ENCODE data around the gene FBXO10. TPM values are rescaled to one million over a fixed set of nuclear protein-coding genes. Genes with fewer than 3 reads are reported as not detected.
"Not testable (repeated sequence)": the region's sequence is repeated elsewhere in the genome, so short reads cannot be mapped to it uniquely, and the experiment has no call there.

Gene FBXO10
- total RNA-seq, 1 experiment from 2014 or later: 14.0 TPM

DNA sequence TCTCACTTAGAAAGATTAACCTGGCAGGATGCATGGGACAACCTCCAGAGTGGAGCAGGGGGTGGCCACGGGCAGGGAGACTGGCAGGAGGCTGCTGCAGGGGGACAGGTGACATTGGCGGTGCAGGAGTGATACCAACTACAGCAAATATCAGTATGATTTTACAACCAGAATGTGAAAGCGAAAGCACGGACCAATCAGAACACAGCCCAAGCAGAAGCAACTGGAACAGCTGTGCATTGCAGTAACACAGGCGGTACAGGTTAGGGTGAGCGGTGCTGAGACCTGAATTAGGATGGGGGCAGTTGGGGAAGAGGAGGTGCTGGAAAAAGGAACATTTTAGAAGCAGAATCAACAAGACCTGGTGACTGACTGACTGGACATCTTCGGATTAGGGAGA, 61.2 kb downstream of the FBXO10 start (continued):
- TF ChIP-seq ZNF532 (CRISPR knock-in tag; IDR thresholded peaks at IDR 0.05; ENCODE audit: borderline replicate concordance) (no peak), E2F4 (CRISPR knock-in tag; IDR thresholded peaks at IDR 0.05; ENCODE audit: borderline replicate concordance, low read depth) (no peak), TEAD1 (CRISPR knock-in tag; IDR thresholded peaks at IDR 0.05) (no peak), NR3C1 (CRISPR knock-in tag; conservative IDR thresholded peaks at IDR 0.05; ENCODE audit: low read depth) (no peak), CBFB (CRISPR knock-in tag; IDR thresholded peaks at IDR 0.05; ENCODE audit: low read depth) (no peak), TCF7 (CRISPR knock-in tag; IDR thresholded peaks at IDR 0.05; ENCODE audit: low read depth) (no peak), MYBL2 (CRISPR knock-in tag; IDR thresholded peaks at IDR 0.05) (no peak), ZNF423 (CRISPR knock-in tag; IDR thresholded peaks at IDR 0.05) (no peak)
- TF ChIP-seq, protein P1, sequence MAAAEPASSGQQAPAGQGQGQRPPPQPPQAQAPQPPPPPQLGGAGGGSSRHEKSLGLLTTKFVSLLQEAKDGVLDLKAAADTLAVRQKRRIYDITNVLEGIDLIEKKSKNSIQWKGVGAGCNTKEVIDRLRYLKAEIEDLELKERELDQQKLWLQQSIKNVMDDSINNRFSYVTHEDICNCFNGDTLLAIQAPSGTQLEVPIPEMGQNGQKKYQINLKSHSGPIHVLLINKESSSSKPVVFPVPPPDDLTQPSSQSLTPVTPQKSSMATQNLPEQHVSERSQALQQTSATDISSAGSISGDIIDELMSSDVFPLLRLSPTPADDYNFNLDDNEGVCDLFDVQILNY (CRISPR knock-in tag; IDR thresholded peaks at IDR 0.05): no peak

GRCh38 chr9:37514415-37514814, 61.8 kb downstream of the FBXO10 start:
- CTCF ChIA-PET; H3K36me3 Mint-ChIP-seq; DNase-seq (ENCODE audit: low spot score); ATAC-seq; H3K4me1 Mint-ChIP-seq; H3K27ac Mint-ChIP-seq; H3K9me3 Mint-ChIP-seq; H3K4me3 Mint-ChIP-seq; POLR2A ChIA-PET; H3K27me3 Mint-ChIP-seq (ENCODE audit: low read depth): not testable (repeated sequence)

GRCh38 chr9:37512437-37512836, 63.7 kb downstream of the FBXO10 start:
- Mint-ChIP-seq H3K27me3 (ENCODE audit: low read depth) (no peaks in the 10 kb centered on the region; the same call in 1 of the 2 replicates), H3K27ac (no peak overlapping the region), H3K9me3 (no peaks in the 10 kb centered on the region), H3K4me3 (no peak overlapping the region), H3K4me1 (peaks cover 9% of the 10 kb centered on the region; the same call in 1 of the 2 replicates), H3K36me3 (peaks cover 5% of the 10 kb centered on the region; the same call in 1 of the 2 replicates)
- ChIA-PET POLR2A (no interaction called here), CTCF (interaction anchor here (1.0 to 1.5 kb wide), 2 partner anchors 26 to 236 kb away, joined by 3 to 5 read pairs; no protein-coding TSS in a partner anchor)
- DNase-seq (ENCODE audit: low spot score) (no peak), ATAC-seq (no peak)
- TF ChIP-seq SMAD3 (CRISPR knock-in tag; IDR thresholded peaks at IDR 0.05; ENCODE audit: borderline replicate concordance): no peak
- TF ChIP-seq TEAD1 (CRISPR knock-in tag; IDR thresholded peaks at IDR 0.05): no peak
- TF ChIP-seq, protein P2, sequence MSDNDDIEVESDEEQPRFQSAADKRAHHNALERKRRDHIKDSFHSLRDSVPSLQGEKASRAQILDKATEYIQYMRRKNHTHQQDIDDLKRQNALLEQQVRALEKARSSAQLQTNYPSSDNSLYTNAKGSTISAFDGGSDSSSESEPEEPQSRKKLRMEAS (CRISPR knock-in tag; IDR thresholded peaks at IDR 0.05): no peak
- no peak for TF ChIP-seq ZNF532 (CRISPR knock-in tag; IDR thresholded peaks at IDR 0.05; ENCODE audit: borderline replicate concordance)
- TF ChIP-seq ZNF396 (CRISPR knock-in tag; IDR thresholded peaks at IDR 0.05; ENCODE audit: borderline replicate concordance): no peak
- TF ChIP-seq KAT7 (CRISPR knock-in tag; IDR thresholded peaks at IDR 0.05; ENCODE audit: borderline replicate concordance): no peak
- TF ChIP-seq ZNF232 (CRISPR knock-in tag; IDR thresholded peaks at IDR 0.05): no peak
- no peak for TF ChIP-seq NFE2L1 (CRISPR knock-in tag; IDR thresholded peaks at IDR 0.05)
- no peak for TF ChIP-seq CBFB (CRISPR knock-in tag; IDR thresholded peaks at IDR 0.05; ENCODE audit: low read depth)
- TF ChIP-seq ETV6 (CRISPR knock-in tag; IDR thresholded peaks at IDR 0.05): no peak
- TF ChIP-seq ZBTB21 (CRISPR knock-in tag; IDR thresholded peaks at IDR 0.05; ENCODE audit: borderline replicate concordance): no peak
- TF ChIP-seq, protein P3, sequence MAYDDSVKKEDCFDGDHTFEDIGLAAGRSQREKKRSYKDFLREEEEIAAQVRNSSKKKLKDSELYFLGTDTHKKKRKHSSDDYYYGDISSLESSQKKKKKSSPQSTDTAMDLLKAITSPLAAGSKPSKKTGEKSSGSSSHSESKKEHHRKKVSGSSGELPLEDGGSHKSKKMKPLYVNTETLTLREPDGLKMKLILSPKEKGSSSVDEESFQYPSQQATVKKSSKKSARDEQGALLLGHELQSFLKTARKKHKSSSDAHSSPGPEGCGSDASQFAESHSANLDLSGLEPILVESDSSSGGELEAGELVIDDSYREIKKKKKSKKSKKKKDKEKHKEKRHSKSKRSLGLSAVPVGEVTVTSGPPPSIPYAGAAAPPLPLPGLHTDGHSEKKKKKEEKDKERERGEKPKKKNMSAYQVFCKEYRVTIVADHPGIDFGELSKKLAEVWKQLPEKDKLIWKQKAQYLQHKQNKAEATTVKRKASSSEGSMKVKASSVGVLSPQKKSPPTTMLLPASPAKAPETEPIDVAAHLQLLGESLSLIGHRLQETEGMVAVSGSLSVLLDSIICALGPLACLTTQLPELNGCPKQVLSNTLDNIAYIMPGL (CRISPR knock-in tag; IDR thresholded peaks at IDR 0.05): no peak

Measured in WTC11 (cell line).